ENCODE measurements around the gene RASL10A.

The RASL10A gene

GRCh38 chr22:29317827-29318454 is 2.4 kb upstream of the RASL10A start:
- TF ChIP-seq POLR2AphosphoS5 (IDR thresholded peaks at IDR 0.05; ENCODE audit: low read depth, low read length): no peak
- no peak for TF ChIP-seq REST (IDR thresholded peaks at IDR 0.05; ENCODE audit: insufficient read depth in 1 of 2, low read depth in 2 of 2, low read length in 2 of 2)
- TF ChIP-seq SIN3A (IDR thresholded peaks at IDR 0.05; ENCODE audit: borderline replicate concordance, insufficient read depth, low read length): no peak
- TF ChIP-seq FOXP2 (optimal IDR thresholded peaks at IDR 0.05; ENCODE audit: borderline replicate concordance, extremely low read depth, extremely low read length, insufficient read depth): no peak
- TF ChIP-seq TAF1 (IDR thresholded peaks at IDR 0.05; ENCODE audit: borderline replicate concordance, insufficient read depth, low read length): no peak

- TF ChIP-seq SIN3A (IDR thresholded peaks at IDR 0.05; ENCODE audit: borderline replicate concordance, insufficient read depth, low read length) (no peak), POLR2AphosphoS5 (IDR thresholded peaks at IDR 0.05; ENCODE audit: low read depth, low read length) (no peak), REST (IDR thresholded peaks at IDR 0.05; ENCODE audit: insufficient read depth in 1 of 2, low read depth in 2 of 2, low read length in 2 of 2) (no peak)
Observed at GRCh38 chr22:29316141-29316828, 788 bp upstream of the RASL10A start.

- TF ChIP-seq TAF1 (IDR thresholded peaks at IDR 0.05; ENCODE audit: borderline replicate concordance, insufficient read depth, low read length) (no peak), POLR2AphosphoS5 (IDR thresholded peaks at IDR 0.05; ENCODE audit: low read depth, low read length) (no peak), FOXP2 (optimal IDR thresholded peaks at IDR 0.05; ENCODE audit: borderline replicate concordance, extremely low read depth, extremely low read length, insufficient read depth) (no peak), REST (IDR thresholded peaks at IDR 0.05; ENCODE audit: insufficient read depth in 1 of 2, low read depth in 2 of 2, low read length in 2 of 2) (no peak), SIN3A (IDR thresholded peaks at IDR 0.05; ENCODE audit: borderline replicate concordance, insufficient read depth, low read length) (no peak)
Observed at GRCh38 chr22:29314537-29315285, 786 bp downstream of the RASL10A start.

- TF ChIP-seq FOXP2 (optimal IDR thresholded peaks at IDR 0.05; ENCODE audit: borderline replicate concordance, extremely low read depth, extremely low read length, insufficient read depth) (no peak), POLR2AphosphoS5 (IDR thresholded peaks at IDR 0.05; ENCODE audit: low read depth, low read length) (no peak), TAF1 (IDR thresholded peaks at IDR 0.05; ENCODE audit: borderline replicate concordance, insufficient read depth, low read length) (no peak), SIN3A (IDR thresholded peaks at IDR 0.05; ENCODE audit: borderline replicate concordance, insufficient read depth, low read length) (no peak), REST (IDR thresholded peaks at IDR 0.05; ENCODE audit: insufficient read depth in 1 of 2, low read depth in 2 of 2, low read length in 2 of 2) (no peak)
Observed at GRCh38 chr22:29313576-29314466, 1.7 kb downstream of the RASL10A start.

Data from PFSK-1 (cell line).